Activated CD8-positive, alpha-beta memory T cell treated with anti-CD3 and anti-CD28 coated beads for 48 hours (primary cell): ENCODE data around the gene PCDH9.

Experiments
- DNase-seq, 3 experiments: peaks; one replicate each; pipeline ENCODE4 v3.0.0-alpha.2; 2020; ENCODE audit warnings: low read depth in 2 of 3, low spot score in 2 of 3

The PCDH9 gene

DNA sequence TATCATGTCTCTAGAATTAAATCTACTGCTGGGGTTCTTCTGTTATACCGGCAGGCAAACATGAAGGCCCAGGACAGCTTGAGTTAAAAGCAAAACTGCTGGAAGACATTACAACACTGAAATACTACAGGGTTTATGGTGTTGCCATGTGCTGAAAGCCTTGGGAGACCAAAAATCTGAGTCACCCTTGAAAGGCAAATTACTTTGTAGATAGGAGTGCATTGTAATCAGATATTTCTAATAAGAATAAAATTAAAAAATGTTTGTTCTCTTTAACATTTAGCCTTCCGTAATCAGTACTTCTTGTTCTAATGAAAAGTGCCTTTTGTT is 181.3 kb downstream of the PCDH9 start:
- DNase-seq: no peak

DNA sequence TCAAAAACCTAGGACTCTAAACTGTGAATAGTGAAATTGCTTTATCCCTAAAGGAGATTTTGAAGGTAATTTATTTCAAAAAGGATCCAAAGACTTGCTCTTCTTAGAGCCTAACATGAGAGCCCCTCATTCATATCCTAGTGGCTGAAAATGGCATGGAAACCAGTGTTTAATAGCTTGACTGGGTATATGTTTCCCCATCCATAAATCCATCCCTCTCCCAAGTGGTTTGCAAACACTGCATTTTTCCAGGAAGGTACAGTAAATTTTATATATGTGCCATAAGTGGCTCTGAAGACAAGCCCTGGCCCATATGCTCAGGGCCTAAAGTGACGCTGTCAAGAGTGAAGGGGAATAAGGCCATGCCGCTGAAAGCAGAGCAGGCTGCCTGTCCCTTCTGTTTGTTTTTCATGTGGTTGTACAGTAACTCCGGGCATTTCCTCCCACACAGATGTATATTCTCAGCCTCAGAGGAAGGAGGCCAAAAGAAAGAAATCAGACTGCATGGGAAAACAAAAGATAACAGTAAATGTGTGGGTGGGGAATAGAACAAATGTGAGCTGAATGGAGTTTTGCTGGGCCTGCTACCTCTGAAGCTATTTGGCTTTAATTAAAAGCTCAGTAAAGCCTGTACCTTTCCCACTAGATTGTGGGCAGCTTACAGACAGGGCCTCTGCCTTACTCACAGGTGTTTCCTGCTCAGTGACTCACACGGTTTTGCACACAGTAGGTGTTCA is 181.9 kb downstream of the PCDH9 start:
- DNase-seq: no peak

DNA sequence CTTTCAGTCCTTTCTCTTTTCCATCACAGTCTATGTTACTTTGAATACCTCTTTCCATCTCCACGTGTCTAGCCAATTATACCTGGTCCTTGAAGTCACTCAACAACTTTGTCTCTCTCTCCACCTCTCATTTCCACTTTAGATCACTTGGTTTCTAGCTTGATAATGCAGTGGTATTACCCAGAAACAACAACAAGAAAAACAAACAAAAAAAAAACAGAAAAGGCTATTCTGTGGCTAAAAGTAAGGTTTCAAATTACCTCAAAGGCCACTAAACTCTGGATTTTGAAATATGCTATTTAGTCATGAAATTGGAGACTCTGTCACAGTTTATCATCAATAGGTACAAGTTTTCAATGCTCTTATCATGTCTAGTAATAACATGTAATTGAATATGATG is 184.8 kb downstream of the PCDH9 start:
- no peak for DNase-seq

DNA sequence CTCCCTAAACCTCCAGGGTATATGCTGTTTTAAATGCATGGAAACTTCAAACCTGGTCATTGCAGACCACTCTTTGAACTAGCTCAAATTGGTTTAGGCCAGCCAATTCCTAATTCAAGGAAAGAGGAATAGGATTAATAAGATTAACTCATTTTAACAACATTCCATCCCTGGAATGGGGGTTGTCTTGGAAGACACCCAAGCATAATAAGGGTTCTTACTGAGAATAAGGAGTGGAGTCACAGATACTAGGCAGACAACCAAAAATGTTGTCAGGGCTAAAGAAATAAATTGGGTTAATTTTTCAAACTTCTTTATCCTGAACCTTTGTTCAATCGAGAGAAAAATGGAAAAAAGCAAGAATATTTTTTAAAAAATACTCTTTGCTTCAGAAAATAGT is 186.2 kb downstream of the PCDH9 start:
- DNase-seq: no peak

DNA sequence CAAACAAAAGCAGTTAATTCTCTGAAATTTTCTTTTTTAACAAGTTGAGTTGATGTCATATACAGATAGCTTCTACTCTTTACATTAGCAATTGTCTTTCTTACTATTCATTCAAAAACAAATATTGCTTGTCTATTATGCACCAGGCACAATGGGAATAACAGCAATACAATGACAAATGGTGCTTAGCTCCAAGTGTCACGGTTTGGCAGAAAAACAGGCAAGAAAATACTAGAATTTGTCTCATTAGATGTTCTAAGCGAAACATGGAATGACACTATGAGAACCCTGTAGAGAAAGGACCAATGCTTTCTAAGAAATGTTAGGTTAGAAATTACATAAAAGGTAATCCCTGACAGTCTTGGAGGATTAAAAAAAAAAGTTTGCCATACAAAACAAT is 187.6 kb downstream of the PCDH9 start:
- no peak for DNase-seq

DNA sequence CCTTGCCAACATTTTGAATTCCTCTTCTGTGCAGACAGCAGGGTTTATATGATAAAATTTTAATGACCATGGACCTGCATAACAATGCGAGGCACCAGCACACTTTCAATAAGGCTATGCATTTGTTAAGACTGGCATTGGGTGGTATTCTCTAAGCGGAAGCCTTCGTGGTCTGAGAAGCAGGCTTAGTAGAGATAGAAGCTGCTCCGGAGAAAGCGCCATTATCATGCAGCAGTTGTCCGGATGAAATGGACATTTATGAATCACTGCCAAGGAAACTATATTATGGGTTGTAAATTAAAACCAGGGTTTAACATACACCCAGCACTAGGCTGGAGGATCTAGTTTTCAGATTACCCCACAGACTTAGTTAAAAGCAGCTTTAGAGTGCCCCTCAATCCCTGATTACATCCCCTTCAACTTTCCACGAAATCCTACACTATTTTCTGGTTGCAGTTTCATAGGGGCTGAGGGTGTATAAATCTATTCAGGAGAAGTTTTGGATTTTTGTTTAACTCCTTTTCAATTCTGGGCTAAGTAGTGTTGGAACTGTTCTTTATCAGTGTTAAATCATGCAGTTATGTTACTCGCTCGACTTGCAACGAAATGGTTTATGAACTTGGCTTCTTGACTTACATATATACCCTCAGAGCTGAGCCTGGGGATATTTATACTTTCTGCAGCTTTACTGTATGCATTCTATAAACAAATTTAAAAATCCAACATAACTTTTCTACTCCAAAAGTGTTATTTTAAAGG is 193.3 kb downstream of the PCDH9 start:
- no peak for DNase-seq

GRCh38 chr13:67033170-67033569 is 197.0 kb downstream of the PCDH9 start:
- no peak for DNase-seq

GRCh38 chr13:67023130-67023876 is 206.8 kb downstream of the PCDH9 start:
- DNase-seq: no peak

GRCh38 chr13:67018775-67019174 is 211.4 kb downstream of the PCDH9 start:
- DNase-seq: no peak

- DNase-seq: no peak
These were observed 212.9 kb downstream of the PCDH9 start for GRCh38 chr13:67017276-67017675.

GRCh38 chr13:67015976-67016600 is 214.0 kb downstream of the PCDH9 start:
- no peak for DNase-seq

GRCh38 chr13:67014399-67014798 is 215.7 kb downstream of the PCDH9 start:
- DNase-seq: no peak

DNA sequence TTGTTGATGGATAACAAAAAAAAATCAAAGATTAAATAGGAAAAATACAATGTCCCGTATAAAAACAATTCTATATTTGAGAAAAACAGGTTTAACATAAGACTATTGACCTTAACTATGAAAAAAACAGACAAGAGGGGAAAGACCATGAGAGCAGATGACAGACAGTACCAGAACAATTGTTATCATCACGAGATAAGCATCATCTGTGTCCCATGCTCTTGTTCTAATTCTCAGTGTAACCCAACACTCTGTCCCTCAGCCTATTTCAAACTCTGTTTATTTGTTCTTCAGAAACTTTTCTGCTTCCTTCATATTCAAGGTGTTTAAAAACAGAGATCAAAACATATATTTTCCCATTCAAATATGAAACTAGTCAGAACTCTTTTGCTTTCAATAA is 216.4 kb downstream of the PCDH9 start:
- DNase-seq: no peak

- DNase-seq: no peak
These were observed 222.0 kb downstream of the PCDH9 start for GRCh38 chr13:67008075-67008668.

- no peak for DNase-seq
These were observed 225.6 kb downstream of the PCDH9 start for GRCh38 chr13:67004511-67004910.

- no peak for DNase-seq
These were observed 226.4 kb downstream of the PCDH9 start for GRCh38 chr13:67003743-67004142.

DNA sequence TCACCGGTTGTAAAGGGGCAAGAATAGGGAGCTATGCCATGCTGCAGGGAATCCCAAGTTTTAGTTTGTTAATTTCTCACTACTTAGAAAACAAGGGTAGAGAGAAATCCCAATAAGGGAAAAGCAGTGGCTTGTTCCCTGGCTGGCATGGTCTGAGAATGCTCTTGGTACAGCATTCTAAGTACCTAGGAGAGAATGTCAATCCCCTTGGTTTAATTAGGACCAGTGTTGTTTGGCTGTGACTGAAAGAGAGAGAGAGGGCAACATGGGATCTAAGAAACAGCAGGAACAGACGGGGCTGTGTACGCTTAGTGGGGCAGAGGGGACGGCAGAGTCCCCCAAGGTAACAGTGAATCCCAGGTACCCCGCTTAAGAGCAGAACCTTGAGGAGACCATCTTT is 228.8 kb downstream of the PCDH9 start:
- DNase-seq: no peak

DNA sequence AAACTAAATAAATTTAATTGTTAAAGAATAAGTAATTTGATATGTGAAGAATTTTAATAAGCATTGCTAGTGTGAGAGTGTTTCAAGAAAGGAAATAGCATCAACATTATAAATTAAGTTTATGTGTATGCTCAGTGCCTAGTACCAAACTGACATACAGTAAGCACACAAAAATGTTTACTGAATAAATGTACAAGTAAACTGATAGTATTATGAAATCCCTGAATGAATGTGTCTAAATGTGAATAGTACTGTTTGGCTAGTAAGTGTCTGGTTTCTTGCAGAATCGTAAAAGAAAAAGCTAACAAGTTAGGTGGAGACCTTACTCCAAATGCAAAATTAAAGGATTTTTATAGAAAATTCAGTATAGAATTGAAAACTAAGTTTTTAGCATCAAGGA is 233.6 kb downstream of the PCDH9 start:
- no peak for DNase-seq

DNA sequence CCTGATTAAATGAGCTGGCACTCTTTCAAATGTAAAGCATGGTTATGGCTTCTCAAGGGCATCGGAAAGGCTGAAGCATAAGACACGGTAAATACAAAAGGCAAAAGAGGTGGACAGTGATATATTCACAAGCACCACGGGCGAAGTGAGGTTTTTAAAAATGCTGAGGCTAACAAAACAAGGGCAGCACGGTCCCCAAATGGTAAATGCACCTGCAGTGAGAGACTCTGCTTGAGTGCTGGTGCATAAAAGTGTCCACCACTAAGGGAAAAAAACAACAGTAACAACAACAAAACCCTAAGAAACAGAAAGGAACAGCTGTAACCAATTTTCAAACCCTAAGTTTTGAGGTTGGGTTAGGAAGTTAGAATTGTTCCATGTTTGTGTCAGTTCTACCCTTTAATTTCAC is 234.9 kb downstream of the PCDH9 start:
- no peak for DNase-seq

- no peak for DNase-seq
These were observed 235.5 kb downstream of the PCDH9 start for GRCh38 chr13:66994517-66995202.

DNA sequence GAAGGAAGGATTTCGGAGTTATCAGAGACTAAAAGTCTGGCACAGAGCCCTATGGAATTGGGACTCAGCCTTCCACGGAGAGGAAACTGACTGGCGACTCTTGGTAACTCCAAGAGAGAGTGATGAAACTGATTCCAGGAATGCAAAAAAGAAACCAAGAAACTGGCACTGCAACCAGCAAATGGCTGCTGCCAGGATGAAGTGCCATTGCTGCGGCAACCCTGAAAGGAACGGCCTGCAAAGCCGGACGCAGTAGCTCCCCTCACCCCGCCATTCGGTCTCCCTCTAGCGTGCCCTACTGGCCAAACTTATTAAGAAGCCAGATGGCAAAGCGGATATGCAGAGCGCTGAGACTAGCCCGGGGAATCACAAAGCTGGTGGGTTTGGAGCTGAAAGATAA is 236.0 kb downstream of the PCDH9 start:
- no peak for DNase-seq
